Stimulated activated CD8-positive, alpha-beta memory T cell treated with anti-CD3 and anti-CD28 coated beads, Interleukin-4, amount 100 ng/mL, for 1 hour (primary cell): Measurements from ENCODE around the gene RAB3IL1.

ENCODE experiments used
- DNase-seq, 2 donors: peaks; one replicate each; pipeline ENCODE4 v3.0.0-alpha.2; 2020; ENCODE audit warnings: low read depth in 2 of 2, low spot score in 1 of 2

RAB3IL1 gene

DNA sequence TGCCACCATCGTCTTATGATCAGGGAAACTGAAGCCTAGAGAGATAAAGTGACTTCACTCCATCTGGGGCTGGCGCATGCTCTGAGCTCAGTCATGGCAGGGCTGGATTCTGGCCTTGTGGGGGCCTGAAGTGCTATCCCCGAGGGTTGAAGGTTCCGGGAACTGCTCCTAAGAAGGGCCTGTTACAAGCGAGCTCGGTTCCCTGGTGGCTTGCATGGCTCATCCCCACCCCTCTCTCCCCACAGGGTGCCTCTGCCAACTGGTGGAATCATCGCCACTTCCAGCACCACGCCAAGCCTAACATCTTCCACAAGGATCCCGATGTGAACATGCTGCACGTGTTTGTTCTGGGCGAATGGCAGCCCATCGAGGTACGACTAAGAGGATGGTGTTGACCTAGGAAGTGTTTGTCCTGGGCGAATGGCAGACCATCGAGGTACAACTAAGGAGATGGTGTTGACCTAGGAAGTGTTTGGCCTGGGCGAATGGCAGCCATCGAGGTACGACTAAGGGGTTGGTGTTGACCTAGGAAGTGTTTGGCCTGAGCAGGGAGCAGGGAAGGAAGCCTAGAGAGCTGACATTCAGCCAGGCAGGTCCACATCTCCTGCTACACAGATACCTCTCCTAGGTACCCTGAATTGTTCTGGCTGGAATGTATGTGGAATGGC lies 69.3 kb downstream of the RAB3IL1 start:
- DNase-seq: no peak
